ENCODE results near the gene SH3TC2.

The SH3TC2 gene

DNA sequence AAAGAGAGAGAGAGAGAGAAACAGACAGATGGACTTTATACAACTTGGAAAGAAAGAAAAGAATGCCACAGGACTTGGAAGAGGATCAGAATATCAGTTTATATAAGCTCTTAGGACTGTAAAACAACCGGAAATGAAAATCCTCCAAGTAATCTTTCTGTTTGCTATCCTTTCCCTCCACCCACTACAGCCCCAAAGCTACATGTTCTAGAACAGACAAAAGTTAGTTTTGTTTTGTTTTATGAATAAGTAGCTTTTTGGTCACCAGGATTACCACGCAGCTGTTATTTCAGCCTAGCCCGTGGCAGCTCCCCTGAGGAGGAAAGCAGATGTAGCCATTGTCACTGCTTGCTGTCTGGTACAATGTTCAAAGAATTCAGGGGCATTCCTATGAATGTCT is 66.6 kb downstream of the SH3TC2 start:
- FAIRE-seq, result no peak

DNA sequence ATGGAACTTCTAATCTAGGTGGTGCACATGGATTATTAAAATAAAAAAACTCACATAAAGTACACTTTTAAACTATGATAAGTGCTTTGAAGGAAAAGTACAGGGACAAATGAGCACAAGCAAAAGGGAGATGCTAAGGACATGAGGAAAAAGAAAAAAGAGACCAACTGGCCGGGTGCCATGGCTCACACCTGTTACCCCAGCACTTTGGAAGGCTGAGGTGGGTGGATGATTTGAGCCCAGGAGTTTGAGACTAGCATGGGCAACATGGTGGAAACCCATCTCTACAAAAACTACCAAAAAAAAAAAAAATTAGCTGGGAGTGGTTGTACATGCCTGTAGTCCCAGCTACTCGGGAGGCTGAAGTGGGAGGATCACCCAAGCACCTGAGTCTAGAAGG is 67.1 kb downstream of the SH3TC2 start:
- no peak for FAIRE-seq

DNA sequence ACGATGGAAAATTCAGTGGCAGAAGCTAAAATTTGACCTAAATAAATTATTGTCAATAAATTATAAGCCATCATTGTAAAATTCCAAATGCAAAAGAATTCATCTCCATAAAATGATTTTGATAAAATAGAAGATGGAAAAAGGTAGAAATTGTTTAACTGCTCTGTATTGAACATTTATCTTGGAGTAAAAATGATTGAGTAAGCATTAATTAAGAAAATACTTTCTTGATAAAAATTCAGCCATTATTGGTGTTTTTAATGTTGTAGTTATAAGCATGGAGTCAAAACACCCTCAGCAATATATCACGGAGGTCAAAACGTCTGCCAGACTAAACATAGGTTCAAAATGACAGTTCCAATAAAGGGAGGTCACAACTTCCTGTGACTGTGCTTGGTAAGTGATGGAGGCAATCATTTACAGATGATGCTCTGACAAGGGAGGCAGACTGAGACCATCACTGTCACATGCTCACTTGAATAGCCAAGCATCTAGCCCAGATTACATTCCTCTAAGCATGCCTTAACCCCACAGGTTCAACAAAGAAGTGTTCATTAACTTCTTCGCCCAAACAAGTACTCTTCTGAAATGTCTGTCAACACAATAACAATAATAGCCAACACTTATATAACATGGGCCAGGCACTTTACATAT is 69.5 kb downstream of the SH3TC2 start:
- no peak for FAIRE-seq

DNA sequence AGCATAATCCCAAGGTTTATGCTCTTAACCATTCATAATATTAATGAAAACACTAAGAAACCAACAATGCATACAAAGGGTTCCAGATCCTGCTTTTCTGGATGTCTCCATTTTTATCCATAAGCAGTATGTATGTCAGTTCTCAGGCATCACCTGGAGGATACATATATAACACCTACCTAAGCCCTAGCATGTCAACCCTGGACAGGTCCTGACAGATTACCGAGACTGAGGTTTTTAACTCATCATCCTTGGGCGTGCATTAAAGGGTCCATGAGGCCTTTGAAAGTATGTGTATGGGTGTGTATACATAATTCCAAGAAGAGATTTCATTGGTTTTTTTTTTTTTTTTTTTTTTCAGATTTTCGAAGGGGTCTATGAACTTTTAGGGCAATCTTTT is 70.6 kb downstream of the SH3TC2 start:
- FAIRE-seq, result no peak

DNA sequence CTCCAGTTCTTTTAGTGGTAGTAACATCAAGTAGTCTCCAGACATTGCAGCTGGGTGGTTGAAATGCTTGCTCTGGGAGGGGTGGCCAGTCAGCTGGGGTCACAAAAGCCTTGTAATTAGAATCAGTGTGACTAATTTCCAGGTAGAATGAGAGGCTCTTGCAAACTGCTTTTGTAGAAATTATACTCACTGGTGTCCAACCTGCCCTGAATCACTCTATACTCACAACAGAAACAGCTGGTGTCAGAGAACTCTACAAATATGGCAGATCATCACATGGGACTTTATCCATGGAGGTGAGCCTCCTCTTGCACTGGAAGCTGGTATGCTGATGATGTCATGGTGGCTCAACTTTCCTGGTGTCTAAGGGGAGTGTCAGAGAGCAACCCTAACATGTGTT is 71.3 kb downstream of the SH3TC2 start:
- no peak for FAIRE-seq

DNA sequence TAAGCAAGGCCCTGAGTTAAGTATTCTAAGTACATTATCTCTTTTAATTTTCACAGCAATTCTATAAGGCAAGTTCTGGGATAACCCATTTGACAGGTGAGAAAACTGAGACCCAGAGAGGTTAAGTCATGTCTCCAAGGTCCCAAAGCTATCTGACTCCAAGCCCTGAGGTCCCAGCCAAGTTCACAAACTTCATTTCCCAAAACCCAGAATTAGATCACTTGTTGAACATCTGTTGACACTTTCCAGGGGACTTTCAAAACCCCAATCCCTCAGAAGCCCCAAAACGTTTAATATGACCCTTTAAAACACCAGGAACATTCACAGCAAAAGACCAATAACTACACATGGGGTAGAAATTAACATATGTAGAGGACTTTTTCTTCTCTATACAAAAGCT is 72.0 kb downstream of the SH3TC2 start:
- no peak for FAIRE-seq

DNA sequence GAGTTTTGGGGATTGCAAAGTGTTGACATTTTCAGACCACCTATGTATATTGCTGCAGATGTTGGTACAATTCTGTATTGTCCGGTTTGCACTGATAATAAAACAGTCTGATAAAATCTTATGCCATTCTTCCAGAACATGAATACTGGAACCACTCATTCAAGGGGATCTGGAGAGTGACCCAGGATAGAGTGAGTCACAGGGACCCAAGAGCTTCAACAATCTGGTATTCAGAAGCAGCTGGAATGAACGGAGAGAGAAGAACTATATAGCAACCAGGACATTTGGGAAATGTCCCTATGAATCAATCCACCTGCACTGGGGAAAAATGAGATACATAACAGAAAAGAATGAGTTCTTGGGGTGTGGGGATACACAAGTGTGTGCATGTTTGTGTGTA is 73.3 kb downstream of the SH3TC2 start:
- no peak for FAIRE-seq

DNA sequence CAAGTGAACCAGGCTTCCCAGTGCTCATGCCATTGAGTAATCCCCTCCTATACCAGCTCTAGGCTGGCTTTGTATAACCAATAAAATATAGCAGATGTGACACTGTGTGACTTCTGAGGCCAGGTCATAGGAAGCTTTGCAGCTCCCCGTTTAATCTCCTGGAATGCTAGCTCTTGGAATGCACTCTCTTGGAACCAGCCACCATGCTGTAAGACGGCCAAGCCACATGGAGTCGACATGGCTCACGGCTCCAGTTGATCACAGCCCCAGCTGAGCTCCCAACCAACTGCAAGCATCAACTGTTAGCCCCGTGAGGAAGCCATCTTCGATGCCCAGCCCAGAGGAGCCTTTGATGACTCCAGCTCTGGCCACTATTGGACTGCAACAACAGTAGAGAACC is 74.5 kb downstream of the SH3TC2 start:
- FAIRE-seq, result no peak

DNA sequence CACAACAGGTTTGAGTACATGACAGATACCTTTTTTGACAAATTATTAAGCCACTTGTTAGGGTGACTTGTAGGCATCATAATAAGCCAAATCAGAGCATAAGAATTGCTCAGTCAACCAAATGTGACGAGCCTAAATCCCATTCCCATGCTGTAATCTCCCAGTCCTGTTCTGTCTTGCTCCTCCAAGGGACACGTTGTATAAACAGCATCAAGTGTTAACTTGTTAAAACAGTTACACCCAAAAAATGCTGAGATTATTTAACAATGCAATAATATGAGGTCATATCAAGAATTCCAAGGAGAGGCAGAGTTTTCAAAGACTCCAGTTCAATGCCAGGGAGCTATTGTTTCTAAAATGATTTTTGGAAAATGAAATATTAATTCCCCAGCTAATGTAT is 76.2 kb downstream of the SH3TC2 start:
- FAIRE-seq, result no peak

DNA sequence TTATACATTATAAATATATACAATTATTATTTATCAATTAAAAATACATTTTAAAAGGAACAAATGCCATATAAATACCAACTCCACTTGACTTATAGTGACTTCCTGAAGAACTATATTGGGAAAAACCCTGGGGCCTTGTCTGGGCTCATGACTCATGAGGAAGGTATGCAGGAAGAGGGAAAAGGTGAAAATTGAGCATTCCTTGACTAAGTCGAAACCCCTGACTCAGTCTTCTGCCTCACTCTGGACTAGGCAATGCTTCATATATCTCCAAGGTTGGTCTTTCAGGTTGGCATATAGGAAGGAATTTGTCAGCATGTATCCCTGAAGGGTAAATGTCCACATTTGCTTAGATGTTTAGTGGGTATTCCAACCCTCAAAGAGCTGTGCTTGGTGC is 78.5 kb downstream of the SH3TC2 start:
- no peak for FAIRE-seq

DNA sequence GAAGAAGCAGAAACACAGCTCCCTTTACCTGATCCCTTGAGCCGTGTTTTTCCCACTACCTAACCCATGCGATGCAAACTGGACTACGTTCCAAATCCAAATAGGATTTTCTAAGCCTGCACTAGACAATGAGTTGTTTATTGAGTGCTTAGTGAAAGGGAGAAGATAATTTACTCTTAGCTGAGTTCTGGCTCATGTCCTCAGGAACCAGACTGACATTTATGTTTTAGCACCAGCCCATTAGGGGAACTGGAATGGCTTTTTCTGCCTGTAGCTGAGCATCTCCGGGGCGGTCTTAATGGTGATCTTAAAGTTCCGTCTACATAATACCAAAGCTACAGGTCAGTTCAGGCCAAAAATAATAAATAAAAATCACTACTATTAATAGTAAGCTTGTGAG is 81.5 kb downstream of the SH3TC2 start:
- no peak for FAIRE-seq

DNA sequence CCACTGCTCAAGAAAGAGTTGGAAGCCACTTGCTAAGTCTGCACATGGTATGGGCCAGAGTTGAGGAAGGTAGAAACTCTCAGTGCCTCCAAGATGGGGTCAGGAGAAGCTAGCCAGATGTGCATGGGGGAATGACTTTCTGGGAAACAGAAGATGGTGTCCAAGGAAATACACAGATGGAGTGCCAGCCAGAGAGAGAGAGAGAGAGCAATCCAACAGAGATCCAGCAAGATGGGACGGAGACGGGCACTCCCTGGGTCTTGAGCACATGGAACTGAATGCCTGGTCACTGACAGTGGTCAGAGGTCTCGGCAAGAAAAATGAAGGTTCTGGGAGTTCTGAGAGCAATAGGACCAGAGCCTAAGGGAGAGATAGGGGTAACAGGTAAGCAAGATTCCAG is 82.1 kb downstream of the SH3TC2 start:
- FAIRE-seq, result no peak

DNA sequence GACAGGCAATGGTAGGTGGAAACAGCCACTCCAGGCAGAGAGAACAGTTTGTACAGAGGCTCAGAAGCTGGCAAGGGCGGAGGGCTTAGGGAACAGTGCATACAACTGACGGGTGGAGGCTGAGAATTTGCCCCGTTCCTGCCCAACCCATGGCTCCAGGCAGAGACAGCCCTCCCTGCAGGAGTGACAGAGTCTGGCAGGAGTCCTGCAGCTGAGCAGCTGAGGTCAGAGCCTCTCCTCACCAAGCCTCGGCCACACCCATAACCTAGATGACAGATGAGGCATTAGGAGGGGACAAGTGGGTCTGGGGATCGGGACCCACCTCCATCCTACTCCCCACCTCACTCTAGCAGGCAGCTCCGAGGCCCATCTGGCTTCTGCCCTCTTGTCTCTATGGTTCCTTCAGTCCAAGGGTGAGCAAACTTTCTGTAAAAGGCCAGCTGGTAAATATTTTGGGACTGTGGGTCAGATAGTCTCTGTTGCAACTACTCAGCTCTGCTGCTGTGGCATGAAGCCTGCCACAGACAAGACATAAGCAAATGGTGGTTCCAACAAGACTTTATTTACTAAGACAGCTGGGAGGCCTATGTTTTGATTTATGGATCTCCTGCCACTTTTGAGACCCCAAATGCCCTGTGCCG is 83.7 kb downstream of the SH3TC2 start:
- no peak for FAIRE-seq

DNA sequence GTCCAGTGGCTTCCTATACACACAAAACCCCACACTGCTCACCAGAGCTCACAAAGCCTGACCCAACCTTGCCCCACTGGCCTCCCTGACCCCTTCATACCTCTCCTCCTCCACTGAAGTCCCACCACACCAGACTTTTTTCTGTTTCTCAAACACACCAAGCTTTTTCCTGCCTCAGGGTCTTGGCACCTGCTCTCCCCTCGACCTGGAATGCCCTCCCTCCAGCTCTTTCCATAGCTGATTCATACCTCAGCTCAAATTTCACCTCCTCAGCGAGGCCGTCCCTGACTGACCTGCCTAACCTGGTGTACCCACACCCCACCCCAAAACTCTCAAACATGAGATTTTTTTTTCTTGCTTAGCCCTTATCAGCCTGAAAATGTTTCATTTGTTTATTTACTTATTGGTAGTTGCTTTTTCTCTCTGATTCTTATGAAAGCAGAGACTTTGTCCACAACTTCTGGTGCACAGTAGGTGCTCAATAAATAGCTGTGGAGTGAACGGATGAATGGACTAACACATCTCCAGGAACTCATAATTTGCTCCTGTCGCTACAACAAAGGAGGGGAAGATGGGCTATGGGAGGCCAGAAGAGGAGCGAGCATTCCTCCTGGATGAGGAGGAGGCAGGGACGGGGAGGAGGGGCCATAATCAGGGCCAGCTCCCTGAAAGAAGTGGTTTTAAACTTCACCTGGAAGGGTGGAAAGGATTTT is 84.3 kb downstream of the SH3TC2 start:
- no peak for FAIRE-seq

DNA sequence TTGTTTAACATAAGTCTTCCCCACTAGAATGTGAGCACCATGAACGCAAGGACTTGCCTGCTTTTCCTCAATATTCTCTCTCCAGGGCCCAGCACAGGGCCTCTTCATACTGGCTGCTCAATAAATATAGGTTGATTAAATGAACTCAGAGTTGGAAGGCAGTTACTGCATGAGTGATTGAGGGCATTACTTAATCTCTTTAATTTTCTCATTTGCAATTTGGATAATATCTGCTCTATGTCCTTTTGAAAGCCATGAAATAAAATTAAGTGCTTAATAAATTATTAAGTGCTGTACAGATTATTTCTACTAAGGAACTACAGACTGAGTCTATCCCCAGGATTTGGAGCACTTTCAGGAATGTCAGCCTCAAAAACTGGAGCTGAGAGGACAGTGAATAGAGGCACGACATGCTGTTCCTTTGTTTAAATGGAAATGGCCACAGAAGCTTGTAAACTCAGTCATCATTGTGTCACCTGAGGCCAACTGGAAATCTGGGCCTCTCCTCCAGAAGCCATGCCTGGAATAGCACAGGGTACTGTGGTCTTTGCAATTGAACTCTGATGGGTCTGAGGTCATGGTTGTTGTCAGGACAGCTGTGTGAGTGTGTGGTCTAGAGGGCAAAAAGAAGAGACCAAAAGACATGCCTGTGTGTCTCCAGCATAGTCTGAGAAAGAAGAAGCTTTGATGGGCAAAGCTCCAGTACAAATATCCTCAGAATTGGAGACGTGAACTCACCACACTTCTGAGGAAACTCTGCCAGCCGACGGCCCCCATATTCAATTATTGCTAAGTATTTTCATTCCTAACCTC is 86.1 kb downstream of the SH3TC2 start:
- no peak for FAIRE-seq

DNA sequence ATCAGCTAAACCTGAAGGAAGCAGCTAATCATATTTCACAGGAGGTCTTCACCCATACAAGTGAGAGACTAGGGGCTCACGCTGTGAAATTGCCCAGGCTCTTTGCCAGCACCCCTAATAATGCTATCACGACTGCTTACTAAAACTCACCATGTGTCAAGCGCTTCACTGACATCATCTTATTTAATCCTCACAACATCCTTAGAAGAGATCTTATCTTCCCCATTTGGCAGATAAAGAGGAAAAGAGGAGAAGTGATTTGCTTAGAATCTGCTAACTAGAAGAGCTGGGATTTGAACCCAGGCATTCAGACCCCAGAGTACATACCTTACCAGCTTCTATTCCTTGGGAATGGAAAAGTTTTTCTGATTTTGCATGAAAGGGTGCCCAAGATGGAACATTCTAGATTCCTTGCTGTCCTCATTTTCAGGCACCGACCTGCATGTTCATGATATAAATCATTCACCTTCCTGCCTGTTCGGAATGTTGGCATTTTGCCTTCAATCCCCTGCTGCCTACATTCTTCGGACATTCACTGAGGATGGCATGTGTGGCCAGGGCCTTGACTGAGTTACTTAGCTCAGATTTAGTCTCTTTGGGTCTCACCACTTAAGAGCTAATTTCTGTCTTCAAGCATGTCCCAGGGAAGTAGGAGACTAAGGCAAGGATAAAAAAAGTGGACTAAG is 88.1 kb downstream of the SH3TC2 start:
- no peak for FAIRE-seq

DNA sequence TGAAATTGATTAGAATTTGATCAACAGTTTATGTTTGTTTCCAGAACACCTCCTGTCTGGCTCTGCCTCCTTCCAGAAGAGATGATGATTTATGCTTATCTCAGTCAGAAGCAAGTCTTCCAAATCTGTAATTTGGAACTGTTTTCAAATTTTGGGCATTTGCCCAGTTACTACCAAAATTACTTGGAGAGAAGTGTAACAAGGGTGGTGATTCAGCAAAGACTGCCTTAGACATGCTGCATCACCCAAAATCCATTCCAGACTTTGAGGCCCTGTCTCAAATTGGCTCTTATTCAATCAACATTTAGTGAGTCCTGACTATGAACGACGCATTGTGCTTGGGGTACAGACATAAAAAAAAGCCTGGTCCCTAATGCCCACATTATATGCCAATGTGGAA is 89.4 kb downstream of the SH3TC2 start:
- FAIRE-seq, result no peak

DNA sequence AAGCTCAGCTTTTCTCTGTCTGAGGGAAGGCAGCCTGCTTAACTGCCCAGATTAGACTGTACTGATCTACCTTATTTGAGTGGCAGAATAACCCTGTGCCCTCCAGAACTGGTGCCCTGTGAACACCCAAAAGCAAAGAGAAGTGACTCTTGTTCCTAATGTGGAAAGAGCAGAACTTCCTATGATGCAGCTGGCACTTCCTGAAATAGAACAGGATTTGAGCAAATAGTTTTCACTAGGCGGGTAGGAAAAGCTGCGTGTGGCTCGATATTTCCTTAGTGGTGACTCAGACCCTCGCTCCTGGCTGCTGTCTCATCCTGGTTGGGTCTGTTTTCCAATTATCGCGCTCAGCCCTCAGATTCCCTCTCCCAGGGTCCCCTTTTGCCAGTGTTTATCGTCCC is 89.9 kb downstream of the SH3TC2 start:
- no peak for FAIRE-seq

DNA sequence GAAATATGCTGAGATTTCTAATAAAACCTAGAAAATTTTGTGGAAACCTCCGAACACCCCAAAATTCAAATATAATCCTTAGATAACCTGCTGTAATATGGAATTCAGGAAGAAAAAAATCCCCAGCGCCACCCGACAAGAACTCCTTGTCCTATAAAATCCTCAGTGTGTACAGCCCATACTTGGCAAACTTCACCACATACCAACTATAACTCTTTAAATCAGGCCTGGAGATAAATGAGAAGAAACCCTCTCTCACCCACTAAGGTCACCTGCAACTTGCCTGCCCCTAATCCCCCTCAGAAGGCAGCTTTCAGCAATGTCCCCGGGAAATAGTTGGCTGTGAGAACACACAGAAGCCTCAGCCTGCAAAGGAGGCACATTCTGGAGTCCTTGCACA is 90.5 kb downstream of the SH3TC2 start:
- no peak for FAIRE-seq

DNA sequence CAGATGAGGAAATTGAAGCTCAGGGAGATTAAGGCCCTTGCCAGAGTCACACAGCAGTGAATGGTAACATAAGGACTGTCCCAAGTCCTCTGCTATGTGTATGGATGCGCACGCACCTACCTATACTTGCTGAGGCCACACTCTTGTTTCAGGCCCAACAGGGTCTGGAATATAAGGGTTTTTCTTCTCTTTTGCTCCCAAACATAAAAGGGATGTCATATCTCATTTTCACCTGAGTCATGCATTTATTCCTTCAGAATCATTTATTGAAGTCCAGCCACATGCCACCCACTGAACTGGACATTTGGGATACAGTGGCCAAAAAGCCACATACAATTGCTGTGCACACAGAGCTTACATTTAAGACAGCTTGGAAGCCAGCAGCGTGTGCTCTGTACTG is 92.0 kb downstream of the SH3TC2 start:
- FAIRE-seq, result no peak

DNA sequence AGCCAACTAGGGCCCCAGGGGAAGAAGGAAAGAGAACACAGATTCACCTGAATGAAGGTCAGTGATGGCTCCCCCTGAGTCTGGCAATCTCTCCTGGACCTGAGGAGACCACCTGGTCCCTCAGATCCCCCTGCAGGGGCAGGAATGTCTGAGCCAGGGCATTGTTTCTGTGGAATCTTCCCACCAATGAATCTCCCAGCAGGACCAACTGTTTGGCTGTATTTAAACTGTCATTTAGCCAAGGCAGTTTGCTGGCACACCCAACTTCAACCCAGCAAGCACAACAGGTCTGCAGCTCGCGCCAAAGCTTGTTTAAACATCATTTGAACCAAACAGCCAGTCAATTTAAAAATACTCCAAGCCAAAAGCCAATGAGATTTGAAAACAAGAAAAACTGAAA is 92.6 kb downstream of the SH3TC2 start:
- FAIRE-seq, result no peak

DNA sequence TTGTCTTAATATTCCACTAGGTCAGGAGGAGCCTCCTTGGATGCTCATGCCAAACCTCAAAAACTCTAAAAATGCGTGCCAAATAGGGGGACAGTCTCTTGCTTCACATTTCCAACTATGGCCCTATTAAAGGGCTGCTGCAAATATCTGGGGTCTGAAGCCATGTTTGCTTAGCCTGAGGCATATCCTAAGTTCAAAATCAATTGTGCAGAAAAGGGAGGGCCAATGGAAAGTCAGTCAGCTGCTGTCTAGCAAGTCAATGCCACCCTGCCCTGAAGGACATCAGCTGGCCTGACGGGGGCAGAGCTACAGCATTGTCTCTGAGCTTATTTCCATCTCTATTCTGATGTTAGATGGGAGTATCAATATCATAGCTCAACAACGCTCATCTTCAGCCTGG is 93.6 kb downstream of the SH3TC2 start:
- FAIRE-seq, result no peak

DNA sequence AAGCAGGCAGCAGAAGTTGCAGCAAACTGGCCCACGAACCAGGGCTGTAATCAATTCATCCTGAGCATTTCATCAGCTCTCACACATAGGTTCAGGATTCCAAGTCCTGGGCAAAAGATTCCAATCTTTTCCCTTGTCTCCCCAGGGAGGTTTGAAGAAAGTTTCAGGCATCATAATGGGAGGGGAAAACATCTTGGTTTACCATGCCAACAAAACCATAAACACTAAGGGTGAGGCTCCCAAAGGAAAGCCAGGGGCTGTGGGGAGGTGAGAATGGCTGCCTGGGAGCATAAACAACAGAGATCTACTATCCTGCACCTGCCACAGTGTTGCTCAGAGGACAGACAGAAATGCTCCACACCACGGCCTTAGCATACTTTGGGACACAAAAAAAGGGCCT is 94.6 kb downstream of the SH3TC2 start:
- no peak for FAIRE-seq
